Right ventricle myocardium superior (tissue), 1 donor: Measurements from ENCODE around the gene PIP5K1B. TPM values are rescaled to one million over a fixed set of nuclear protein-coding genes. Genes with fewer than 3 reads are reported as not detected.
A peak's percentile ranks its signal among the peaks of the same experiment; 100 is the strongest.

Source experiments
- ATAC-seq: fragments of 200-7000 bp; cut with Tn5 transposase; one replicate; pipeline ENCODE4 v1.9.1; 2020; ENCODE audit warnings: mild to moderate bottlenecking; ENCODE audit not compliant: poor library complexity
- DNase-seq: peaks from one replicate; pipeline ENCODE4 v3.0.0-alpha.2; 2020
- intact Hi-C: fragments of 100-400 bp; cut with DNase I; formaldehyde crosslinking; loops from one replicate; pipeline ENCODE4 v1.11.2; 2022
- total RNA-seq: library from RNA; stranded (reverse); fragmentation: NEBNext Ultra II Directional; extraction: Animal tissue kit (Norgen Biotek cat#: 25700); gene quantifications from one replicate; pipeline ENCODE4 v1.2.1, GENCODE V29; 2021
- donor health status: DM: no; HTN: yes; CAD: no; lungs with severe emphysema.

Gene PIP5K1B
- total RNA-seq, 1 donor from 2014 or later, result 62.8 TPM

- no peak for ATAC-seq
- intact Hi-C loops, result no loop called here
Measured at GRCh38 chr9:68785965-68786364, 80.9 kb downstream of the PIP5K1B start.

GRCh38 chr9:68791169-68791568 lies 86.1 kb downstream of the PIP5K1B start:
- intact Hi-C loops, result loop anchor here (5.0 kb wide), 1 partner anchor 56 kb away; no protein-coding TSS in a partner anchor
- ATAC-seq (no peak), DNase-seq (no peak)

More at GRCh38 chr9:68785965-68786364, 80.9 kb downstream of the PIP5K1B start:
- no peak for DNase-seq

- no peak for DNase-seq
- no peak for ATAC-seq
- intact Hi-C loops, result loop anchor here (5.0 kb wide), 1 partner anchor 54 kb away; no protein-coding TSS in a partner anchor
Measured at GRCh38 chr9:68793605-68794343, 88.7 kb downstream of the PIP5K1B start.

GRCh38 chr9:68794898-68795297 lies 89.9 kb downstream of the PIP5K1B start:
- peak; percentile 52 for ATAC-seq
- intact Hi-C loops, result loop anchor here (5.0 kb wide), 1 partner anchor 52 kb away; no protein-coding TSS in a partner anchor

GRCh38 chr9:68795411-68795810 lies 90.4 kb downstream of the PIP5K1B start:
- ATAC-seq (no peak), DNase-seq (no peak)
- intact Hi-C loops, result no loop called here

More at GRCh38 chr9:68794898-68795297, 89.9 kb downstream of the PIP5K1B start:
- no peak for DNase-seq

- DNase-seq (no peak), ATAC-seq (no peak)
- intact Hi-C loops, result no loop called here
Measured at GRCh38 chr9:68797116-68797515, 92.1 kb downstream of the PIP5K1B start.

GRCh38 chr9:68798423-68798822 lies 93.4 kb downstream of the PIP5K1B start:
- ATAC-seq (no peak), DNase-seq (no peak)
- intact Hi-C loops, result no loop called here

- DNase-seq (no peak), ATAC-seq (no peak)
- intact Hi-C loops, result no loop called here
Measured at GRCh38 chr9:68800836-68801235, 95.8 kb downstream of the PIP5K1B start.

- intact Hi-C loops, result no loop called here
- no peak for ATAC-seq
- DNase-seq, result no peak
Measured at GRCh38 chr9:68802525-68803015, 97.5 kb downstream of the PIP5K1B start.

- DNase-seq, result no peak
- ATAC-seq, result peak; percentile 92
- intact Hi-C loops, result no loop called here
Measured at GRCh38 chr9:68804911-68805889, 100.2 kb downstream of the PIP5K1B start.

GRCh38 chr9:68805890-68806517 lies 101.0 kb downstream of the PIP5K1B start:
- intact Hi-C loops, result no loop called here
- no peak for DNase-seq
- peak; percentile 52 for ATAC-seq

- intact Hi-C loops, result no loop called here
- DNase-seq (no peak), ATAC-seq (no peak)
Measured at GRCh38 chr9:68808338-68808890, 103.4 kb downstream of the PIP5K1B start.

GRCh38 chr9:68817079-68817875 lies 112.2 kb downstream of the PIP5K1B start:
- intact Hi-C loops, result no loop called here
- DNase-seq (no peak), ATAC-seq (no peak)

GRCh38 chr9:68819065-68819464 lies 114.0 kb downstream of the PIP5K1B start:
- DNase-seq, result no peak
- no peak for ATAC-seq
- intact Hi-C loops, result no loop called here

- no peak for ATAC-seq
- intact Hi-C loops, result no loop called here
Measured at GRCh38 chr9:68821911-68822310, 116.9 kb downstream of the PIP5K1B start.

GRCh38 chr9:68822596-68823165 lies 117.6 kb downstream of the PIP5K1B start:
- intact Hi-C loops, result no loop called here
- ATAC-seq (peak; percentile 88), DNase-seq (peak; percentile 79)

More at GRCh38 chr9:68821911-68822310, 116.9 kb downstream of the PIP5K1B start:
- no peak for DNase-seq

- intact Hi-C loops, result no loop called here
- ATAC-seq (peak; percentile 63), DNase-seq (no peak)
Measured at GRCh38 chr9:68825762-68826472, 120.9 kb downstream of the PIP5K1B start.
